ENCODE data around the gene COPS2.

The COPS2 gene

DNA sequence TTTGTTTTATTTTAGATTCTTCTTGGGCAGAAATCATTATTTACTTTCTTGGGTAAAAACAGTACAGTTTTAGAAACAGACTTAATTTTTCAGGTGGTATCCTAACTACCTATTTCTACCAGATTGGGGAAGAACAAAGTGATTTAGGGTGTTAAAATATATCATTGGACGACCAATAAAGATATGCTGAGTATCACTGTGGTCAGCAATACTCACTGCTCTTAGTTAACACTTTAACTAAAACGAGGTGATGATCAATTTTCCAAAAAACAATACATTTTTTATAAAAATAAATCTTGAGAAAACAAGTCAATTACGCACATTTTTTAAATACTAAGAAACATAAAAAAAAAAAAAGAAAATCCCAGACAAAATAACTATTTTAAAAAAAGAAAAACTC lies 3.6 kb downstream of the COPS2 start:
- no peak overlapping the region for H2AFZ ChIP-seq (ENCODE audit: low read depth, low read length)
- no peaks in the 10 kb centered on the region for H3K27me3 ChIP-seq (ENCODE audit: insufficient read depth, low read length)
- no peak overlapping the region for H3K4me3 ChIP-seq (ENCODE audit: low read length)
- H3K36me3 ChIP-seq (ENCODE audit: insufficient read depth, low read length), result peaks cover 2% of the 10 kb centered on the region
- peaks cover 15% of the 10 kb centered on the region for H3K4me1 ChIP-seq (ENCODE audit: insufficient read depth, low read length)
- H3K9me3 ChIP-seq (ENCODE audit: low read length), result no peaks in the 10 kb centered on the region

- peaks cover 2% of the 10 kb centered on the region for H3K4me1 ChIP-seq (ENCODE audit: insufficient read depth, low read length)
Measured at GRCh38 chr15:49148727-49149126, 6.7 kb downstream of the COPS2 start.

GRCh38 chr15:49148298-49148697 lies 7.1 kb downstream of the COPS2 start:
- Histone ChIP-seq H3K36me3 (ENCODE audit: insufficient read depth, low read length) (peaks cover 12% of the 10 kb centered on the region), H3K4me1 (ENCODE audit: insufficient read depth, low read length) (no peaks in the 10 kb centered on the region), H2AFZ (ENCODE audit: low read depth, low read length) (no peak overlapping the region), H3K27me3 (ENCODE audit: insufficient read depth, low read length) (no peaks in the 10 kb centered on the region), H3K9me3 (ENCODE audit: low read length) (no peaks in the 10 kb centered on the region), H3K4me3 (ENCODE audit: low read length) (no peak overlapping the region)

More at GRCh38 chr15:49148727-49149126, 6.7 kb downstream of the COPS2 start:
- no peak overlapping the region for H3K4me3 ChIP-seq (ENCODE audit: low read length)
- H3K9me3 ChIP-seq (ENCODE audit: low read length), result no peaks in the 10 kb centered on the region
- H3K27me3 ChIP-seq (ENCODE audit: insufficient read depth, low read length), result no peaks in the 10 kb centered on the region
- peaks cover 9% of the 10 kb centered on the region for H3K36me3 ChIP-seq (ENCODE audit: insufficient read depth, low read length)
- H2AFZ ChIP-seq (ENCODE audit: low read depth, low read length), result no peak overlapping the region

GRCh38 chr15:49145651-49146609 lies 9.5 kb downstream of the COPS2 start:
- Histone ChIP-seq H3K9me3 (ENCODE audit: low read length) (no peaks in the 10 kb centered on the region), H3K4me1 (ENCODE audit: insufficient read depth, low read length) (no peaks in the 10 kb centered on the region), H3K27me3 (ENCODE audit: insufficient read depth, low read length) (no peaks in the 10 kb centered on the region), H2AFZ (ENCODE audit: low read depth, low read length) (no peak overlapping the region), H3K36me3 (ENCODE audit: insufficient read depth, low read length) (peaks cover 34% of the 10 kb centered on the region), H3K4me3 (ENCODE audit: low read length) (no peak overlapping the region)

- H3K4me1 ChIP-seq (ENCODE audit: insufficient read depth, low read length), result no peaks in the 10 kb centered on the region
- no peak overlapping the region for H2AFZ ChIP-seq (ENCODE audit: low read depth, low read length)
- no peaks in the 10 kb centered on the region for H3K9me3 ChIP-seq (ENCODE audit: low read length)
- H3K27me3 ChIP-seq (ENCODE audit: insufficient read depth, low read length), result no peaks in the 10 kb centered on the region
- peaks cover 83% of the 10 kb centered on the region for H3K36me3 ChIP-seq (ENCODE audit: insufficient read depth, low read length)
- H3K4me3 ChIP-seq (ENCODE audit: low read length), result no peak overlapping the region
Measured at GRCh38 chr15:49137861-49138260, 17.5 kb downstream of the COPS2 start.

- no peaks in the 10 kb centered on the region for H3K27me3 ChIP-seq (ENCODE audit: insufficient read depth, low read length)
- no peaks in the 10 kb centered on the region for H3K4me1 ChIP-seq (ENCODE audit: insufficient read depth, low read length)
- no peak overlapping the region for H3K4me3 ChIP-seq (ENCODE audit: low read length)
- H3K9me3 ChIP-seq (ENCODE audit: low read length), result no peaks in the 10 kb centered on the region
- peaks cover 80% of the 10 kb centered on the region for H3K36me3 ChIP-seq (ENCODE audit: insufficient read depth, low read length)
- H2AFZ ChIP-seq (ENCODE audit: low read depth, low read length), result no peak overlapping the region
Measured at GRCh38 chr15:49135911-49136310, 19.5 kb downstream of the COPS2 start.

DNA sequence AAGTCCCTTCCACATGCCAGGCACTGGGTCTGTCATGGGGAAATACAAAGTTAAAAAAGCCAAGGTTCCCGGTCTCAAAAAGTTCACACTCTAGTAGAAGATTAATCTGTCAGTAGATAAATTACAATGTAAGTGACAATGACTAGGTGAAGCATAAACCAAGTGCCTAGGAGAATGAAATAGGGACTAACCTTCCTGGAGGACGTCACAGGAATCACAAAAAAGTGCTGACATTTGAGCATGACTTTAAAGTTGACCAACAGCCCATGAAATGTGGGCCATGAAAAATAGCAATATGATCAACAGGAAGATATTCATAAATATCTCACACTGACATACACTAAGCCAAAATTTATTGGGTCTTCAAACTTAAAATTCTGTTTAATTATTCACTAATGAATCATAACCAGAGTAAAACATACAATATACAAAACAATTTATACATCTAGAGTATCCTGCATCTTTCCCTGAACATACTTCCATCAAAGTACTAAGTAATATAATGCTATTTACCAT lies 20.0 kb downstream of the COPS2 start:
- Histone ChIP-seq H3K36me3 (ENCODE audit: insufficient read depth, low read length) (peaks cover 80% of the 10 kb centered on the region), H3K27me3 (ENCODE audit: insufficient read depth, low read length) (no peaks in the 10 kb centered on the region)

GRCh38 chr15:49134683-49135341 lies 20.6 kb downstream of the COPS2 start:
- Histone ChIP-seq H3K36me3 (ENCODE audit: insufficient read depth, low read length) (peaks cover 83% of the 10 kb centered on the region), H3K4me3 (ENCODE audit: low read length) (no peak overlapping the region), H3K9me3 (ENCODE audit: low read length) (no peaks in the 10 kb centered on the region), H2AFZ (ENCODE audit: low read depth, low read length) (no peak overlapping the region), H3K27me3 (ENCODE audit: insufficient read depth, low read length) (no peaks in the 10 kb centered on the region), H3K4me1 (ENCODE audit: insufficient read depth, low read length) (no peaks in the 10 kb centered on the region)

More for the DNA sequence above, 20.0 kb downstream of the COPS2 start:
- Histone ChIP-seq H3K4me3 (ENCODE audit: low read length) (no peak overlapping the region), H3K4me1 (ENCODE audit: insufficient read depth, low read length) (no peaks in the 10 kb centered on the region), H2AFZ (ENCODE audit: low read depth, low read length) (no peak overlapping the region), H3K9me3 (ENCODE audit: low read length) (no peaks in the 10 kb centered on the region)

- Histone ChIP-seq H2AFZ (ENCODE audit: low read depth, low read length) (no peak overlapping the region), H3K27me3 (ENCODE audit: insufficient read depth, low read length) (no peaks in the 10 kb centered on the region), H3K4me3 (ENCODE audit: low read length) (no peak overlapping the region), H3K36me3 (ENCODE audit: insufficient read depth, low read length) (peaks cover 87% of the 10 kb centered on the region), H3K9me3 (ENCODE audit: low read length) (no peaks in the 10 kb centered on the region), H3K4me1 (ENCODE audit: insufficient read depth, low read length) (no peaks in the 10 kb centered on the region)
Measured at GRCh38 chr15:49131403-49131802, 24.0 kb downstream of the COPS2 start.

DNA sequence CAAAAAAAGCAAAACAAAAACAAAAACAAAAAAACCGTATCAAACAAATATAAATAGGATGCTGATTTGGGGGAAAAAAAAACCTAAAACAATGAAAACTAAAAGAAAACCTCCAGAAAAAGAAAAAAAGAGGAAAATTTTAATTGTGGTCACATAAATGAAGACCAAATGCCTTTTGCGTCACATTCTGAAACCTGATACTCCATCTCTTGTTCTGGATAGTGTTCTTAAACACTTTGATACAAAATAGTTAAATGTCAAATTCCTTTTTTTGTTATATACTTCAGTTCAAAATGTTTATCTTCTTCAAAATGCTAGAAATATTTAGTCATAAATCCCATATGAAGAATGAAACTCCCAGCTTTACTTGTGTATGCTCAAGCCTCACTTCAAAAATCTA lies 31.0 kb downstream of the COPS2 start:
- Histone ChIP-seq H3K9me3 (ENCODE audit: low read length) (no peaks in the 10 kb centered on the region), H3K36me3 (ENCODE audit: insufficient read depth, low read length) (peaks cover 34% of the 10 kb centered on the region), H3K4me1 (ENCODE audit: insufficient read depth, low read length) (no peaks in the 10 kb centered on the region), H3K4me3 (ENCODE audit: low read length) (no peak overlapping the region), H3K27me3 (ENCODE audit: insufficient read depth, low read length) (no peaks in the 10 kb centered on the region), H2AFZ (ENCODE audit: low read depth, low read length) (no peak overlapping the region)

DNA sequence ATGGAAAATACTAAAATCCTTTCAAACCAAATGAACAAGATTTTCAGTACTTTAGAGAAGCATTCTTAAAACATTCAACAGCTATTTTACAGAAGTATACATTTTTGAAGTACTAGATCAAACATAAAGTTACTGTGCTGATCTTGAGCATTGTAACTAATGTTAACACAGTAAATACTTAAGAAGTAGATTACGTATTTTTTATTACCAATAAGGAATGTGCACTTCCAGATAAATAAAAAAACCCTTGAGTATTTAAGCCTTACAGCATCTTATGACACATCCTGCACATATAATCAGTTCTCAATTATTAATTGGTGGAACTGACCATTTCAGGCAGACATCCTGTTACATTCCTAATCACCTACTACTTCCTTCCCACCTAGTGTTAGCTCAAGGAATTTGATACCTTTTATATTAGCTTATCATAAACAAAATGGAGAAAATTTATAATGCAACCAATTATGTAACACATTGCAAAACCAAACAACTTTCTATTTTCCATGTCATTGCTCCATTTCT lies 32.8 kb downstream of the COPS2 start:
- peaks cover 16% of the 10 kb centered on the region for H3K36me3 ChIP-seq (ENCODE audit: insufficient read depth, low read length)
- H2AFZ ChIP-seq (ENCODE audit: low read depth, low read length), result no peak overlapping the region
- no peaks in the 10 kb centered on the region for H3K27me3 ChIP-seq (ENCODE audit: insufficient read depth, low read length)
- no peak overlapping the region for H3K4me3 ChIP-seq (ENCODE audit: low read length)
- no peaks in the 10 kb centered on the region for H3K9me3 ChIP-seq (ENCODE audit: low read length)
- H3K4me1 ChIP-seq (ENCODE audit: insufficient read depth, low read length), result no peaks in the 10 kb centered on the region

DNA sequence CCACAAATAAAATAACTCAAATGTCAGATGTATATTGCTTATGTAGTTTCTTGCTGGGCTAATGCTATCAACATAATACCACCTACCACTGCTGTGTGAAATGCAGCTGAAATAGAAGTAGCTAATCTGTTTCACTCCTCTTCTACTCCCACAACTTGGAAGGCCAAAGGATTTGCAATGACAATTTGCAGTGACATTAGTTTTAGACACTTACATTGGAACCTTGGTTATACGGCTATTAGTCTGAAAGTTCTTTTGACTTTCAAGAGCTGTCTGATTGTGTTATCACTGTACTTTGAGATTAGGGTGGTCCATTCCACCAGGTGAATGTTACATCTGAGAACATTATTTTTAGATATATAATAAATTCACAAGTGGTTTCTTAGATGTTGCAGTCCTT lies 33.5 kb downstream of the COPS2 start:
- H3K36me3 ChIP-seq (ENCODE audit: insufficient read depth, low read length), result peaks cover 11% of the 10 kb centered on the region
- H3K4me1 ChIP-seq (ENCODE audit: insufficient read depth, low read length), result no peaks in the 10 kb centered on the region
- H3K27me3 ChIP-seq (ENCODE audit: insufficient read depth, low read length), result no peaks in the 10 kb centered on the region
- H3K4me3 ChIP-seq (ENCODE audit: low read length), result no peak overlapping the region
- no peak overlapping the region for H2AFZ ChIP-seq (ENCODE audit: low read depth, low read length)
- no peaks in the 10 kb centered on the region for H3K9me3 ChIP-seq (ENCODE audit: low read length)

DNA sequence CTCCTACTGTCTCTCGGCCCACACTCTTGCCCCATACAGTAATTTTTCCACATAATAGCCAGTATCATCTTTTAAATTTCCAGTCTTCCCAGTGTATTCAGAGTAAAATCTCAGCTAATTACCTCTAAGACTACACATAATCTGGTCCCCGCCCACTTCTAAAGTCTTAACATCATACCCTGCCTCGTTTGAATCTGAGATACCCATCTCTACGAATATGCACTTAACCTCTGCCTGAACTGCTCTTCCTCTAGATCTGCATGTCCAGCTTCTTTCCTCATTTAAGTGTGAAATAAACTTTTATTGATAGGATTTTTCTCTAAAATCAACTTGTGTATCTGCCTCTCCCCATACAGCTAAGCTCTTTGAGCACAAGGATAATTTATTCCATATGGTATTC lies 34.6 kb downstream of the COPS2 start:
- Histone ChIP-seq H2AFZ (ENCODE audit: low read depth, low read length) (no peak overlapping the region), H3K27me3 (ENCODE audit: insufficient read depth, low read length) (no peaks in the 10 kb centered on the region), H3K4me3 (ENCODE audit: low read length) (no peak overlapping the region), H3K9me3 (ENCODE audit: low read length) (no peaks in the 10 kb centered on the region), H3K36me3 (ENCODE audit: insufficient read depth, low read length) (peaks cover 8% of the 10 kb centered on the region), H3K4me1 (ENCODE audit: insufficient read depth, low read length) (no peaks in the 10 kb centered on the region)
